CMK (cell line): ENCODE results near the gene ORC2.
A peak's percentile ranks its signal among the peaks of the same experiment; 100 is the strongest.
"Not testable (repeated sequence)": the region's sequence is repeated elsewhere in the genome, so short reads cannot be mapped to it uniquely, and the experiment has no call there.

Source experiments
- DNase-seq: peaks from one replicate; pipeline ENCODE4 v3.0.0-alpha.2; 2010; ENCODE audit warnings: low read depth

ORC2 gene

DNA sequence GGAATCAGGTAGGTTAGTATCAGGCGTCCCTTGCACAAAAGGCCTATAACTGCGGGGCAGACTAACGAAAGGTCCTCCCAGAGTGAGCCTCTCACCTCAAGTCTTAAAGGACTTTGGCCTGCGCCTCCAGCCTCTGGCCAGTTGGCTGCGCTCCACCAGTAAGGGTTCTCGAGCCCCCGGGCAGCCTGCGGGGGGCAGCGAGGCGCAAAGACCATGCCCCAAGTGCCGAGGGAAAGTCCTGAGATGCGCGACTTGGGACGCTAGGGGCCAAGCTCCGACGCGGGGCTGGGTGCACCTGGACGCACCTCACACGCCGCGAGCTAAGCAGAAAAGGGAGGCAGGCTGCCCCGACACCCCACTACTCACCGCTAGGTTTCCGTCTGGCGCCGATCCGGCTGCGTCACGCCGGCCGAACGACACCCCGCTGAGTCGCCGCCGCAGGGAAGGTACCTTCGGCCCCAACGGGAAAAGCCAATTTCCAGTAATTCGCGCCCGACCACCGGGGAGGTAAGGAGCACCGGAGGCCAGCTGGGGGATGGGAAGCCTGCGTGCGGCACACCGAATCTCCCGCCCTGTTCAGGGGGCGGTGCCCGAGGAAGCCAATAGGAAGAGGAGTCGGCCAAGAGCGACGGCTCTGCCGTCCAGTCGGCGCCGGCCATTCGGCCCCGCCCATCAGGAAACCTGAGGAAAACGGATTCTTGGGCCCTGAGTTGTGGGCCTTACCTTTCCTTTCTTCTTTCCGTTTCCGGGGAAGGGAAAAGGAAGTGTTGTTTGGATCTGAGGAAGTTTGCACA lies at the start of gene ORC2:
Gene ORC2 (minus strand): TSS at position 537 of the 794 bp plus-strand sequence. CDS start 5,537 bp downstream, outside the sequence.
- peak; percentile 93 for DNase-seq

DNA sequence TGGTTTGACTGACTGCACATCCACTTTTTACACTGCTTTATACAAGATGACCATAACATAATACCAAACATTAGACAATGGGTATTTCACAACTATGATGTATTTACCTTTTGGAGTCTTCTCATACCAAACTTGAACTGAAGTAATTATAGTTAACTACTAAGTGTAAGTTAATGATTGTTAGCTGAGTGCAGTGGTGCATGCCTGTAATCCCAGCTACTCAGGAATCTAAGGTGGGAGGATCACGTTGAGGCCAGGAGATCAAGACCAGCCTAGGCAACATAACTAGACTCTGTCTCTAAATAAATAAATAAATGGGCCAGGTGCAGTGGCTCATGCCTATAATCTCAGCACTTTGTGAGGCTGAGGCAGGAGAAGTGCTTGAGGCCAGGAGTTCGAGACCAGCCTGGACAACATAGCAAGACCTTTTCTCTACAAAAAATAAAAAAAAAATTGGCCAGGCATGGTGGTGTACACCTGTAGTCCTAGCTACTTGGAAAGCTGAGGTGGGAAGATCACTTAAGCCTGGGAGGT lies 44.9 kb upstream of the ORC2 start:
- DNase-seq = no peak

DNA sequence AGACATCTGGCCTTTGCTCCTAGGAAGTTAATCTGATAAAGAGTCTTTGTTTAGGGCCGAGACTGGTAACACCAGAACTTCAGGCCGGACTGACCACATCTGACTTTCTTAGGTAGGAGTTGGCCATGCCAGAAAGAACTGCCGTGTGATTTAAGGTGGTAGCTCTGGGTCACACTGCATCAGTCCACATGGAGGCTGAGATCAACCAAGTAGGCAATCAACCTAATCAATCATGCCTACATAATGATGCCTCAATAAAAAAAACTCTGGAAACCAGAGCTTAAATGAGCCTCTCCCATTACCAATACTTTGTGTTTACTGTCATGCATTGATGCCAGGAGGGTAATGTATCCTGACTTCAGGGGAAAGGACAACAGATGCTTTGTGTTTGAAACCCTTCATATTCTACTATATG lies 44.1 kb upstream of the ORC2 start:
- DNase-seq = no peak

DNA sequence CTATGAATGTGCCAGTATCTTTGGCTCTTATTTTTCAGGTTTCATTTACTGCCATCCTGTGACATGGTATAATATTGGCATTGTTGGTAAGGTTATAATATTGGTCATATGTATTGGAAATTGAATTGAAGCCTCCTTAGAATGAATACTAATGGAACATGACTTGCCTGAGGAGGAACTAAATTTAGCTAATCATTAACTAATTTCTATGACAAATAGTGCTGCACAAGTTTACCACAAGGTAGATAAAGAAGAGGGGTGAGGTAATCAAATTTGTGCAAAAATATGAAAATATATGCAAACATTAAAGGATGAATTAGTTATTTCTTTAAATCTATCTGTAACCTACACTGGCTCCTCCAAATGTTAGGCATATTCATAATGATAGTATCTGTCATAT lies 43.2 kb upstream of the ORC2 start:
- DNase-seq = no peak

DNA sequence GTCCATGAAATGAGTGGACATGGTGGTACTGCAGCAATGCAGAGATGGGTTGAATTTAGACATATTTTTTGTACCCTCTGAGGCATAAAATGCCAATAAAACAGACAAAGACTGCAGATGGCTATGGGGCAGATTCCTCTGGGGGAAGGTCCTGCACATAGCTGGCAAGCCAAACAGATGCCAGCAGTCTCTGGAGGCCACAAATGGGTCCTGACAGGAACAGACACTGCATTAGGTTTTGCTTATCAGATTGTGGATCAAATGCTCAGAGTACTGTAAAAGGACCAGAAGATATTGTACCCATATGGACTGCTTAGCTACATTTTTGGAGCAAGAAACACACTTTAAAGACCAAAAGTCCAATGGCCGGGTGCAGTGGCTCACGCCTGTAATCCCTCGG lies 40.9 kb upstream of the ORC2 start:
- no peak for DNase-seq

DNA sequence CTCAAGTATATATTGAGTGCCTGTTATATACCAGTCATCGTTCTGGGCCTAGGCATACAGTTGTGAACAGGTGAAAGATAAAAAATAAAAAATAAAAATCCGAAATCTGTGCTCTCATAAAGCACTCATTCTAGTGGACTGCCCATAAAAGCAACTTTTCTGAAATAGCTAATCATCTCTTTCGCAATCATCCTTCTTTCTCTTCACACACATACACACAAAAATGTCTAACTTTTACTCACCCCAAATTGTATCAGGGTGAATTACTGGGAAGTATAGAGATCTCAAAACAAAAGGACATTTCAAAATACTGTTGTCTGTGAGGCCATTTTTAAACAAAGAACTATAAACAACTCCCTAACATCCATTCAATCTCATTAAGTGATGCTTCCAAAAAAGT lies 29.6 kb upstream of the ORC2 start:
- DNase-seq = no peak

DNA sequence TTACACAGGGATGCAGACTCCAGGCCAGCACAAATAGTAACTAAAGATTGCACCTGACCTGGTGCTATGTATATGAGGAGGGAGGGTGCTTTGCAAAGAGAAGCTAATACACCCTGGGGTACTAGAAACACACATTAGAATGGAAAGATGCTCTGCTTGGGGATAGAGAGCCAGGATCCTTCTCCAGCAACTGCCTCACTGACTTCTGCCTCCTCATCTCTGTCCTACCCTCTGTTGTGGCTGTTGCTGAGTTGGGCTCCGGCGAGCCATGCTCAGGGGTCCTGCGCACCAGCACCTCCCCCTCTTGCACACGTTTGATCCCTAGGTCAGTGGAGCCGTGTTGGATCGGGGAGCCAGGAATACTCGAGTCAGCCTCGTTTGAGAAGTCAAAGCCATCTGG lies 23.7 kb upstream of the ORC2 start:
- no peak for DNase-seq

DNA sequence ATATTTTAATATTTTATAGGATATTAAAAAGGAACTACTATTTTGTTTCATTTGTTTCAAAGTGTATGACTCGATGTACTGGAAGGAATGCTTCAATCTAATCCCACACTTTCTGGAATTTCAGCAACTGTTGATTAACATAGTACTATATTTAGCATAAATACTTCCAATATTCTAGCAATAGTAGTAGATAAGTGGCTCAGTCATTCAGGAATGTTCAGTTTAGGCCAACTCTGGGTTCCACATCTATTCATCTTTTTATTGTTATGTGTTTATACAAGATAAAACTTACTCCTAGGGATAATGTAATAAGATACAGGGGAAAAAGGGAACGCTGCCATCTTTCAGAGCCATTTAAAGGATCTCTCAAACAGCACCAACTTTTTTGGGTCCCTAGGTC lies 22.3 kb upstream of the ORC2 start:
- no peak for DNase-seq

DNA sequence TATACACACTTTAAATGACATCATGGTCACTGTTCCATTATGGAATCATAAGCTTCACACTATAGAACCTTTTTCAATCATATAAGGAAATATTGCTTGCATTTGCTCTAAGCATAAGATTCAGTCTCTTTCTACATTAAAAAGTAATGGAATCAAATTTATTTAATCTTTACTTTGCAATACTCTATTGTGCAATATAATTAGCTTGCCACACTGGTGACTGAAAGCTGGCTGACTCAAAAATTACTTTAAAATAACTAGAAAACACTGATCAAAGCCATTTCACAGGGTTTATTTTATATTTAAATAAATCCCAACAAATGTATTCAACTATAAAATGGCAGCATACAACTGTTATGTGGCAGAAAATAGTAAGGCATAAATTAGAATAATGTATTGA lies 13.2 kb upstream of the ORC2 start:
- DNase-seq = no peak

DNA sequence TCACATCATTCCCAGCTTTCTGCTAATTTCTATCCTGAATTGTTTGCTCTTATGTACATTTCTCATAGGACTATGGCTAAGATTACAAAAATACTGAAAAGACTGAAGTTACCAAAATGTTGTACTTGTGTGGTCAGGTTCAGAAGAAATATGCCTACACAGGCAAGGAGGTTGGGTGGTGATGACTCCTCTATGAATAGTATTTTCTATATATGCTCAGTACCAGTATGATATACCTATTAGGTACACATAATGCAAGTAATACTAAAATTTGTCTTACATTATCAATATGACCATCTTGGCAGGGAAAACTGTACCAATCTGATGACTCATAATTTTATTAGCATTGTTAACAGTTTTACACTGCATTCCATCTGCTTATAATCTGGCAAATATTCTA lies 12.2 kb upstream of the ORC2 start:
- no peak for DNase-seq

DNA sequence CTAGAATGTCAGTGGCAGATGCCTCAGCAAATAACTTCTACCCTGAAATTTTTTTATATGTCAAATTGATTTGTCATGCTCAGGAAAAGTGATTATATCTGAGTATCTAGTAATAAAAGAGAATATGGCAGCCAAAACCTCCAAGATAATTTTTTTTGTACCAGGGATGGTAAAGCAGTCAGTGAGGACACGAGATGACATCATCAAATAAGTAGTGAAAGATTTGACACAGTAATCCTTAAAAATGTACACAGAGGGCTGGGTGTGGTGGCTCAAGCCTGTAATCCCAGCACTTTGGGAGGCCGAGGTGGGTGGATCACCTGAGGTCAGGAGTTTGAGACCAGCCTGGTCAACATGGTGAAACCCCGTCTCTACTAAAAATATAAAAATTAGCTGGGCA lies 6.6 kb upstream of the ORC2 start:
- not testable (repeated sequence) for DNase-seq

DNA sequence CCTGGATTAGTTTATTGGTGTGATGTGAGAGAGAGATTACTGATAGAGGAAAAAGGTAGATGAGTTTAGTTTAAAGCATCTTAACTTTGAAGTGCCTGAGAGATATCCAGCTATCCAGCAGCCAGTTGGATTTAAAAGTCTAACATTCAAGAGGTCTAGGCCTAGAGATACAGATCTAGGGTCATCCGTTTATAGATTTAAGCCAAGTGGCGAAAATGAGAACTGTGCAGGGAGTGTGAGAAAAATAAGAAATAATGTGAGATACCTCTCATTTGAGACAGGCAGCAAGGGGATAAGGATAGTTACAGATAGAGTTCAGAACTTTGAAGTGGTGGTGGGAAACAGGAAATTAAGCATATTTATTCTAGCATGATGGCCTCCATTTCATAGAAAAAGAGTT lies 5.3 kb upstream of the ORC2 start:
- DNase-seq = no peak

DNA sequence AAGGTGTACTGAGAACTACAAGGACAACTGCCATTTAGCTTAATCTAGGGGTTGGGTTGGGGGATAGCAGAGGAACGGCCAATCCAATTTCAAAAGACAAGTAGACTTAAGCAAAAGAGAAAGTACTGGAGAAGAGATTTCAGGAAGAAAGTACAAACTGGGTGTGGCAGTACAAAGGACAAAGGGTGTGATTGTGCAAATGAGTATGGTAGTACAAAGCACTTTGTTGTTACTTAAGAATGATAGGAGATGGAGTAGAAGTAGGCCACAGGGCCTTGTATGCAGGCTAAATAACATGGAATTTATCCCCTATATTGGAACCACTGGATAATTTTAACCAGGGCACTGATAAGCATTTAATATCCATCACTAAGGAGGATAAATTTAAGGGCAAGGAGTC lies 4.7 kb upstream of the ORC2 start:
- no peak for DNase-seq

DNA sequence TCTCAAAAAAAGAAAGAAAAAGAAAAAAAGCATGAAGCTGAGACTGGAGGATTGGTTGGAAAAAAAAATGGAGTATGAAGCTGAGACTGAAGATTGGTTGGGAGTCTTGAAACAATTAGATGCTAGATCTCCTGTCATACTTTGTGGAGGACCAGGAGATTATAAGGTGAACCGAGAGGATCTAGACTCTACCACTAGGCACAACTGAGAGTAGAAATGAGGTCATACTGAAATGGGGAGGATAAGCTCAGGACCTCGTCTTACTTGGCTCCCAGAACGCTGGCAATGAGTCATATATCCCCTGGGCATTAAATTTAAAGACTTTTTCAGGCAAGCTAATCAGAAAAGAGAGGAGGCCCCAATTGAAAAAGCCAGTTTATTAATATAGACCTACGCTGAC lies 3.3 kb upstream of the ORC2 start:
- DNase-seq = no peak

DNA sequence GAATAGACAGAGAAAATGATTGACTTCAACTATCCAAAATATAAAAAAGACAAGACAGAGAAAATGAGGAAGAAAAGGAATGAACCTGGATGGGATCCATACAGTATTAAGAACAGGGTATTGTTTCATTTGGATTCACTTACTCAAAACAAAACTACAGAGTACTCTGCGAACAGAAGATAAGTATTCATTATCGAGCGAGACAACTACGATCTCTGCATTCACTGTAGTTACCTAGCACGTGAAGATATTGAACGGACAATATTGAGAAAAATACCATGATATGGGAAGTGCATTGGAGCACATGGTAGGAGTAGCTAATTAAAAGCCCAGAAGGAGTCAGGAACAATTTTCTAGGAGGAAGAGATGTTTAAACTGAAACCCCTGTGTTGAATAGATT lies 1.0 kb upstream of the ORC2 start:
- no peak for DNase-seq

DNA sequence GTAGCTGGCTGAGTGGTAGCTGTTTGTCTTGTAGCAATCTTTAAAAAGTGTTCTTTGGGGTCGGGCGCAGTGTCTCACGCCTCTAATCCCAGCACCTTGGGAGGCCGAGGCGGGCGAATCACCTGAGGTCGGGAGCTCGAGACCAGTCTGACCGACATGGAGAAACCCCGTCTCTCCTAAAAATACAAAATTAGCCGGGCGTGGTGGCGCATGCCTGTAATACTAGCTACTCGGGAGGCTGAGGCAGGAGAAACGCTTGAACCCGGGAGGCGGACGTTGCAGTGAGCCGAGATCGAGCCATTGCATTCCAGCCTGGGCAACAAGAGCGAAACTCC lies 425 bp upstream of the ORC2 start:
- DNase-seq = not testable (repeated sequence)

DNA sequence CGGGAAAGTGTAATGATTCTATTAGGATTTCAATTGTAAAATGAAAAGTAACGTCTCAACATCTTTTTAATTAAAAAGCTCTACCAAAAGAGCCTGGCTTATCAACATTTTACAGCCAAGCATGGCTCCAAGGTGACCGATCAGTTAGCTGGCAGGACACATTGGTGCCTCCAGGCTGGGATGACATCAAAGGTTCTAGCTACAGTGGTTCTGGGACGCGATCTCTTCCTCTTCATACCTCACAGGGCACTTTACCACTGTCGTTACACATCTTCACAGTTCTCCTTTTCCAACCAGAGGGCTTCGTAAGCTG lies 693 bp downstream of the ORC2 start:
- no peak for DNase-seq

DNA sequence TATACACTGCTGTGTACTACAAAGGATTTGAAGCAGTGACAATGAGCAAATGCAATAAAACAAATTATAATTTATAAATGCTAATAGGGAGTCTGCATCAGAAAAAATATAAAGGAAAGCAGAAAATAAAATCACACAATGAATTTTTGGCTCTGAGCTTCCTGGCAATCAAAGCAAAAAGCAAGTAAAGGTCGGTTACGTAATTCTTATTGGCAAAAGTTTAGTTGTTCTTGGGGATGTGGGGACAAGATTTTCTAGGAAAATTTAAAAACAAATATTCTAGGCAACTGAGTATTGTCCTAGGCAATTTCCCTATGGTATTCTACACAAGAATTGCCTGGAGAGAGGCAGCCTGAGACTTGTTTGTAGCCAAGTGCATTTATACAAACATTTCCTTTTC lies 1.8 kb downstream of the ORC2 start:
- DNase-seq = no peak

DNA sequence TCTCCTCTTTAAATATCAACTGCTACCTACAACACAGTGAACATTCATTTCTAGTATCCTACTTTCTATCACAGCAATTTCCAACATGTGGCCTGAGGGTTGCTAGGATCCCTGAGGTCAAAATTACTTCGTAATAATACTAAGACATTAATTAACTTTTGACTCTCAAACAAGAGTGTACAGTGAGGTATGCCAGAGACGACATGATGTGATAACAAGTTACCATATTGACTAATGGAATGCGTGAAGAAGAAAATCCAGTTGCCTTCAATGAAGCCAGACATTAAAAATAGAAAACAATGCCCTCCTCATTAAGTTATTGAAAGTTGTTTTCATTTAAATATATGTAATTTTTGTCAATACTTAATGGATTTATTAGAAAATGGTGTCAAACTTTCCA lies 13.1 kb downstream of the ORC2 start:
- no peak for DNase-seq

DNA sequence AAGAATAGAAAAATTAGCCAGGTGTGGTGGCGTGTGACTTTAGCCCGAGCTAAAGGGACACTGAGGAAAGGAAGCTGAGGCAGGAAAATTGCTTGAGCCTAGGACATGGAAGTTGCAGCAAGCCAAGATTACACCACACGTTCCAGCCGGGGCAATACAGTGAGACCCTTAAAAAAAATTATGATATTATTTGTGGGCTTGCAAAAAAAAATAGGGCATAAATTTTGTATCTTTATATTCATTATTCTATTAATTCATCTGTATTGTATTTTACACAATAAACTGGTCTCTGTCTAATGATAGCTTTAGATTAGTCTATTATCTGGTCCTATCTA lies 18.1 kb downstream of the ORC2 start:
- DNase-seq = no peak

DNA sequence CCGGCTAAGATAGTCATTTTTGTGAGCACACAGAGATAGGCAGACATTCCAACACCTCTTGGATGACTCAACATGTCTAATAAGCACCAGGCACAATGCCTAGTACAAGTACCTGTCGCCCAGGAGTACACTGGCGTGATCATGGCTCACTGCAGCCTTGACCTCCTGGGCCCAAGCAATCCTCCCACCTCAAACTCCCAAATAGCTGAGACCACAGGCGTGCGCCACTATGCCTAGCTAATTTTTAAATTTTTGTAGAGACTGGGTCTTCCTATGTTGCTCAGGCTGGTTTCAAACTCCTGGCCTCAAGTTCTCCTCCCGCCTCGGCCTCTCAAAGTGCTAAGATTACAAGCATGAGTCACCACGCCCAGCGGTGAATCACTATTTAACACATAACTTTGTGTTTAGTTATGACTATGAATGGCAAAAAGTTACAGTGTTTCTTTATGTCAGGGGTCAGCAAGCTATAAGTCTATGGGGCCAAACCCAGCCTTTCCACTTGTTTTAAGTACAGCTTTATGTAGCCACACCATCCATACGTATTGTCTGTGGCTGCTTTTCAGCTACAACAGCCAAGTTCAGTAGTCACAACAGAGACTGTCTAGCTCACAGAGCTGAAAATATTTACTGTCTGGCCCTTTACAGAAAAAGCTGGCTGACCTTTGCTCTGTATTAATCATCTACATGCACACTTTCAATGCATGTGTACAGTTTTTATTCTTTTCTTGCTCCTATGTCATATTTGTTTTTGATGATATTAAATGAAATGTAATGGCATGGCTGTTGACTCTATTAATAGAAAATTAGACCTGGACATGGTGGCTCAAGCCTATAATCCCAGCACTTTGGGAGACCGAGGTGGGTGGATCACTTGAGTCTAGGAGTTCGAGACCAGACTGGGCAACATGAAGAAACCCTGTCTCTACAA lies 18.7 kb downstream of the ORC2 start:
- DNase-seq = no peak

DNA sequence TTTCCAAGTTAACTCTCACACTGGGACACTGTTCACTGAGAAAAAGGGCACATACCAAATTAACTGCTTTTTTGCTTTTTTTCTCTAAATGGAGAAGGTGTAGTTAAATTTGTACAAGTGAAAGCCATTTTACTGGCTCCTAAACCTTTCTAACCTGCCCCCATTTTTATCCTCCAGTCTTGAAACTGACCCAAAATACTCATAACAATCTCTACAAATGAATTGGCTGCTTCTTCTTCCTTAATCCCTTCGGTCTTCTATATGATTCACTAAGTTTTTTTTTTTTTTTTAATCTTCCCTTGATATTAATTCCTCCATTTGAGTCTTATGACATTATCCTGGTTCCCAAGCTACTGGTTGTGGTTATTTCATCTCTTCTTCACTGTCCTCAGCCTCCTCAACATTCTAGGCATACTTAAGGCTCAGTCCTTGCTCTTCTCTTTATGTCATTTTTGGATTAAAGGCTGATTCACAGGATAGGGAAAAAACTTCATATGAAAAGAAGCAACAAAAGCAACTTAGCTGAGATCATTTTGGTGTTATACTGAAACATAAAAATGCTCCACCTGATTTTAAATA lies 19.8 kb downstream of the ORC2 start:
- DNase-seq = no peak

DNA sequence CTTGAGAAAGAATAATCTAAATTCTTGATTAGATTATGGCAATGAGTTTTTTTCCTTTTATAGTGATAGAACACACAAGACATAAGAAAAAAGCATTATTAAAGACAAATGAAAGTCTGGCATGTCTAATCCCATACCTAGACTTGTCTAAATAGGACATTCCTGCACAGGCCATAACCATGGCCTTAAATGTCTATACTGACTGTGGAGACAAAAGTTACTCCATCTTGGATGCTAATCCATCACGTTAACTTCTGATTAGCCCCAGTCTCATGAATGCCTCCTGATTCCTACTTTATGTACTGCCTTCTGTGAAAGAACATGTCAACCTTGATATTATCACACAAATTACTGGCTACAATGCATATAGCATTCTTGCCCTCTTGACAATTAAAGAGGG lies 23.6 kb downstream of the ORC2 start:
- no peak for DNase-seq
